Colonic mucosa (tissue), 4 donors: ENCODE measurements around the gene DAAM1. TPM values are rescaled to one million over a fixed set of nuclear protein-coding genes. Genes with fewer than 3 reads are reported as not detected.
A peak's percentile ranks its signal among the peaks of the same experiment; 100 is the strongest.

Source experiments
- DNase-seq: peaks from one replicate; pipeline ENCODE4 v3.0.0-alpha.2; 2020
- H3K27ac ChIP-seq: fragments of 200-600 bp; one replicate; pipeline ENCODE4 v1.8.0; 2021
- H3K27me3 ChIP-seq: fragments of 200-600 bp; one replicate; pipeline ENCODE4 v1.8.0; 2021
- H3K36me3 ChIP-seq: fragments of 200-600 bp; one replicate; pipeline ENCODE4 v1.8.0; 2021
- H3K4me1 ChIP-seq: fragments of 200-600 bp; one replicate; pipeline ENCODE4 v1.8.0; 2021; ENCODE audit warnings: mild to moderate bottlenecking
- H3K4me3 ChIP-seq: fragments of 200-600 bp; one replicate; pipeline ENCODE4 v1.8.0; 2021
- H3K9ac ChIP-seq, 2 donors: one replicate each; pipeline ENCODE4 v1.7.0; 2013; ENCODE audit warnings: control low read depth in 2 of 2, low read depth in 2 of 2, low read length in 2 of 2
- H3K9me3 ChIP-seq: fragments of 200-600 bp; one replicate; pipeline ENCODE4 v1.8.0; 2021
- intact Hi-C: fragments of 100-400 bp; cut with DNase I; formaldehyde crosslinking; loops from one replicate; pipeline ENCODE4 v1.14.1; 2022
- total RNA-seq, 2 donors: library from RNA; stranded (reverse); fragmentation: NEBNext Ultra II Directional in 1 of 2; extraction: Animal tissue kit (Norgen Biotek cat#: 25700) in 1 of 2; gene quantifications; one replicate each; pipeline ENCODE4 v1.2.1, GENCODE V29; 2021
- TF ChIP-seq, protein P1 (sequence below): fragments of 200-600 bp; IDR thresholded peaks from one replicate; pipeline ENCODE4 v1.8.0; 2022; ENCODE audit warnings: antibody characterized with exemption, mild to moderate bottlenecking
- donor health status: healthy.
- donor health status: DM: no; HTN: no; CAD: no.
- donor health status: DM: no; HTN: no; CAD: no.

Gene DAAM1
- total RNA-seq, 2 donors from 2014 or later, result 35.0 to 52.4 TPM

DNA sequence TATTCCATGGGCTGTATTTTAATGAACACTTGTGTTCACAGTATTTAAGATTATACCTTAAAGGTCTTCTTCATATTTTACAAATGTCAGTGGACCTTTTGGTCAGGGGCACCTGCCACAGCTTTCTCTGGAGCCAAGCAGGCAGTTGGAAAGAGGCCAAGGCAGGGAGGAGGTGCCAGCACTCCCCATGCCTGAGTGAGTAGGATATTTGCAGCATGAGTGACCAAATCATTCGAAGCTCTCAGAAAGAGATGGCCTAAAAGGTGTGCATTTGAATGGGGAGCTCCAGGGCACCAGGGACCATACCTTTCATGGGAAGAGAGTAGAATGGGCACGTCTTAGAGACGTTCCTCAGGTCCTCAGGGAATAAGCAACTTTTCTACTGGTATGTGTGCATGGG, 155.1 kb downstream of the DAAM1 start:
- no peak overlapping the region for H3K27ac ChIP-seq
- intact Hi-C loops, result no loop called here
- no peaks in the 10 kb centered on the region for H3K9me3 ChIP-seq
- TF ChIP-seq, protein P1, sequence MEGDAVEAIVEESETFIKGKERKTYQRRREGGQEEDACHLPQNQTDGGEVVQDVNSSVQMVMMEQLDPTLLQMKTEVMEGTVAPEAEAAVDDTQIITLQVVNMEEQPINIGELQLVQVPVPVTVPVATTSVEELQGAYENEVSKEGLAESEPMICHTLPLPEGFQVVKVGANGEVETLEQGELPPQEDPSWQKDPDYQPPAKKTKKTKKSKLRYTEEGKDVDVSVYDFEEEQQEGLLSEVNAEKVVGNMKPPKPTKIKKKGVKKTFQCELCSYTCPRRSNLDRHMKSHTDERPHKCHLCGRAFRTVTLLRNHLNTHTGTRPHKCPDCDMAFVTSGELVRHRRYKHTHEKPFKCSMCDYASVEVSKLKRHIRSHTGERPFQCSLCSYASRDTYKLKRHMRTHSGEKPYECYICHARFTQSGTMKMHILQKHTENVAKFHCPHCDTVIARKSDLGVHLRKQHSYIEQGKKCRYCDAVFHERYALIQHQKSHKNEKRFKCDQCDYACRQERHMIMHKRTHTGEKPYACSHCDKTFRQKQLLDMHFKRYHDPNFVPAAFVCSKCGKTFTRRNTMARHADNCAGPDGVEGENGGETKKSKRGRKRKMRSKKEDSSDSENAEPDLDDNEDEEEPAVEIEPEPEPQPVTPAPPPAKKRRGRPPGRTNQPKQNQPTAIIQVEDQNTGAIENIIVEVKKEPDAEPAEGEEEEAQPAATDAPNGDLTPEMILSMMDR, result no peak
- no peak overlapping the region for H3K9ac ChIP-seq
- H3K4me3 ChIP-seq, result no peak overlapping the region
- DNase-seq, result no peak
- H3K4me1 ChIP-seq, result no peaks in the 10 kb centered on the region
- no peaks in the 10 kb centered on the region for H3K27me3 ChIP-seq
- H3K36me3 ChIP-seq, result no peaks in the 10 kb centered on the region

DNA sequence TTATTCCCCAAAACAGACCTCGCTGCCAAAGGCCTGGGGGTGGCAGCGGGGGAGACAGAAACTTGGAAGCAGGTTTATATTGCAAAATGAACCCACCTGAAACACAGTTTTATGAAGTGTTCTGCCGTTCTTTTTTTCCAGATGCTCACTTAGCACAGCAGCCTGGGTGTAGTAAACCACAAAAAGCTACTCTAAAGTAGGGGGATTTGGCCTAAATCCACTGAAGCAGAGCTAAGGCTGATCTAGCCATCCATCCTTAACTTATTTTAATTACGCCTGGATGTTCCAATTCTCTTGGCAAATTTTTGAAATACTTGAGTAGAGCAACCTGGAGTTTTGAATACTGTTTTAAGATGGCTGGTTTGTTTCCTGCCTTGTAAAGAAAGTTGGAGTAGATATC, 155.5 kb downstream of the DAAM1 start:
- no peaks in the 10 kb centered on the region for H3K4me1 ChIP-seq
- H3K27ac ChIP-seq, result no peak overlapping the region
- DNase-seq, result no peak
- TF ChIP-seq, protein P1, result no peak
- H3K4me3 ChIP-seq, result no peak overlapping the region
- no peaks in the 10 kb centered on the region for H3K36me3 ChIP-seq
- H3K9ac ChIP-seq, result no peak overlapping the region
- no peaks in the 10 kb centered on the region for H3K27me3 ChIP-seq
- intact Hi-C loops, result no loop called here
- no peaks in the 10 kb centered on the region for H3K9me3 ChIP-seq

DNA sequence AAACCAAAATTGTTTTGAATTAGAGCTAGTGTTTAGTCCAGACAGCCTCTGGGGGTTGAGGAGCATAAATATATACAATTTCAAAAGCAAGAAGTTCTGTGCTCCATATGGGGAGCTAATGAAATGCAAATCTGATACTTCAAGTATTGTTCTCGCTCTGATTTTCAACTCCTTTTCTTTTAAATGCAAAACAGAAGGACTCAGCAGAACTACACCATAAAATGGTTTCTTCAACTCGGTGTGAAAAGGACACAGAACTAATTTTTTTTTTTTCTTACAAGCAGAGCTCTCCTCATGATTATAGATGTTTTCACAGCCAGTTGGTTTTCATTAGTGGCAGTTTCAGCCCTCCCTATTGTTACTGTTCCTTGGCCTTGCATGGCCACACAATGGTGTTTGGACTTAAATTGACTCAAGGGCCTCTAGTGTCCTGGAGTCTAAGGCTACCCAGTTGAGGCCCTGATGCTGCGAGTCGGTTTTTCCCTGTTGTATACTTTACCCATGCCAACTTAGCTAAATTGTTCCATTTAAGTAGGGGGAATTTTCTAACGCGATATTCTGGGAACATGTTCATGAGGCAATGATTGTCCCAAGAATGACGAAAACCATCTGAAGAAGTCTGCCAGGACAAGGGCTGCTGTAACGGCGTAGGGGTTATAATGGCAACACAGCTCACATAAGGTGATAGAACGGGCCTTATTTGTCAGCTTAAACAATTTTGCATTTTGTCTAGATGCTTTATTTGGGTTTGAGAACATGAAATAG, 156.4 kb downstream of the DAAM1 start:
- no peak for DNase-seq
- H3K9me3 ChIP-seq, result no peaks in the 10 kb centered on the region
- H3K27me3 ChIP-seq, result no peaks in the 10 kb centered on the region
- H3K9ac ChIP-seq, result no peak overlapping the region
- no peak overlapping the region for H3K27ac ChIP-seq
- intact Hi-C loops, result no loop called here
- H3K4me3 ChIP-seq, result no peak overlapping the region
- H3K4me1 ChIP-seq, result no peaks in the 10 kb centered on the region
- TF ChIP-seq, protein P1, result no peak
- no peaks in the 10 kb centered on the region for H3K36me3 ChIP-seq

DNA sequence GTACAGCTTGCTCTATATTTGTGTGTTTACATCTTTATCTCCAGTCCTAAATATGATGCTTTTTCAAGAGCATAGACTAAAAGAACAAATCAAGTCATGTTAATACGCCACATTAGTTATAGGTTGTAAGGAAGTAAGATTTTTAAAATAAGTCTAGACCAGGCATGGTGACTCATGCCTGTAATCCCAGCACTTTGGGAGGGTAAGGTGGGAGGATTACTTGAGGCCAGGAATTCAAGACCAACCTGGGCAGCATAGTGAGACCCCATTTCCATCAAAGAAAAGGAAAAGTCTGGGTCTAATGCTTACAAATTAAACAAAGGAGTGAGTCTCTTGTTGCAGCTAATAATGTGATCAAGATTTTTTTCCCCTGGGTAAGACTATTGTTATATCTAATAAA, 157.9 kb downstream of the DAAM1 start:
- Histone ChIP-seq H3K27ac (no peak overlapping the region), H3K27me3 (no peaks in the 10 kb centered on the region)

DNA sequence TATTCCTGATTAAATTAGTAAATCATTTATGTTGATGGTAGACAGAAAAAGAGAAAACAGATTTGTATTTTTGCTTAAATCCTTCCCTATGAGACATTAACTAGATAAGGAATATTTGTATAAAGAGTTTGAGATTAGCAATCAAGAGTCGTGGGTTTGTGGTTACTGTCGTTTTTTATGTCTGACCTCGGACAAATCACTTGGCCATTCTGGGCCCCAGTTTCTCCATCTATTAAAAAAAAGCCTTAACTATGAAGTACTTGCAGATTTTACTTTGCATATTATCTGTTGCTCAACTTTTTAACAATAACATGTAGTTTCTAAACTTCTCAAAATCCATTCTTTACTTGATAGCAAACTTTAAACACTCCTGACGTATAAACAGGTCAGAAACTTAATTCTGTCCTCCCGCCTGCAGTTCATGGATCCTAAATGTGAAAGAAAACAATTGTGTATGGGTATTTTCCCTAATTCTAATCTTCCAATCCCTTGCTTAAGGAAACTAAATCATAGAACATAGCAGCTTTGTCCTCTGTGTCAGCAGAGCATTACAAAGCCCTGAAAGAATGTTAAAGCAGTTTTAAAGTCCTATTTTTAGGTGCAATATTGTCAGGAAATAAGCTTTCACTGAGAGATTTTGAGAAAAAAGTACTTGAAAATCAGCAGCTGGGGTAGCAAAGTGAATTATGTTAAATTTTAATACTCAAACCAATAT, 158.5 kb downstream of the DAAM1 start:
- H3K36me3 ChIP-seq, result no peaks in the 10 kb centered on the region
- no peaks in the 10 kb centered on the region for H3K9me3 ChIP-seq
- H3K9ac ChIP-seq, result no peak overlapping the region
- no peaks in the 10 kb centered on the region for H3K4me1 ChIP-seq
- TF ChIP-seq, protein P1, result no peak
- no peak for DNase-seq
- H3K27me3 ChIP-seq, result no peaks in the 10 kb centered on the region
- H3K4me3 ChIP-seq, result no peak overlapping the region
- intact Hi-C loops, result no loop called here
- H3K27ac ChIP-seq, result peak overlapping the region; percentile 25

More for the DNA sequence above, 157.9 kb downstream of the DAAM1 start:
- DNase-seq, result no peak
- Histone ChIP-seq H3K36me3 (no peaks in the 10 kb centered on the region), H3K9ac (no peak overlapping the region), H3K9me3 (no peaks in the 10 kb centered on the region), H3K4me3 (no peak overlapping the region), H3K4me1 (no peaks in the 10 kb centered on the region)
- intact Hi-C loops, result no loop called here
- TF ChIP-seq, protein P1, result no peak
